B cell (primary cell): Measurements from ENCODE around the gene TUBA1A.

ENCODE experiments used
- EZH2 ChIP-seq: IDR thresholded peaks from 2 replicates; pipeline ENCODE4 v1.6.1; 2012; ENCODE audit warnings: borderline replicate concordance, low read depth, mild to moderate bottlenecking, moderate library complexity, low read length; ENCODE audit not compliant: insufficient read depth, poor library complexity, severe bottlenecking
- TF ChIP-seq, protein P1 (sequence below): fragments of 200-600 bp; IDR thresholded peaks from one replicate; pipeline ENCODE4 v1.8.0; 2022; ENCODE audit warnings: antibody characterized with exemption, mild to moderate bottlenecking

DNA sequence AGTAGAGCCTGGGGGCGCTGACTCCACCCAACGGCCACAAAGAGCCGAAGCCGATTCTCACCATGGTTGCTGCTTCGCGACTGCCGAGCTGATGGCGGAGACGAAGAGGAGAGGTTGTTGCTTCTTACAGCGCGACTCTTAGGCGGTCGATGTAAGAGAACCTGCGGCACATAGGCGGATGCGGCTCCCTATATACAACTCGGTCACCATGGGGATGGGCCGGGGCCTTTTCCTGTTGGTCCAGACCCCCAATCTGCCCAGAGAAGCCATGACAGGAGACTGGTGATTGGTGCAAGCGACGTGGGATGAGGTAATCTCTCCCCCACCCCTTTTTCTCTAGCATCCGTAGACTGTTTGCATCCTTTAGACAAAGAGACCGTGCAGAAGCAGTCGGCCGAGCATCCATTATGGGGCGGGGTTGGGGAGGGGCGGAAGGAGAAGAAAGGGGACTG is at the start of gene TUBA1A:
- TF ChIP-seq, protein P1, sequence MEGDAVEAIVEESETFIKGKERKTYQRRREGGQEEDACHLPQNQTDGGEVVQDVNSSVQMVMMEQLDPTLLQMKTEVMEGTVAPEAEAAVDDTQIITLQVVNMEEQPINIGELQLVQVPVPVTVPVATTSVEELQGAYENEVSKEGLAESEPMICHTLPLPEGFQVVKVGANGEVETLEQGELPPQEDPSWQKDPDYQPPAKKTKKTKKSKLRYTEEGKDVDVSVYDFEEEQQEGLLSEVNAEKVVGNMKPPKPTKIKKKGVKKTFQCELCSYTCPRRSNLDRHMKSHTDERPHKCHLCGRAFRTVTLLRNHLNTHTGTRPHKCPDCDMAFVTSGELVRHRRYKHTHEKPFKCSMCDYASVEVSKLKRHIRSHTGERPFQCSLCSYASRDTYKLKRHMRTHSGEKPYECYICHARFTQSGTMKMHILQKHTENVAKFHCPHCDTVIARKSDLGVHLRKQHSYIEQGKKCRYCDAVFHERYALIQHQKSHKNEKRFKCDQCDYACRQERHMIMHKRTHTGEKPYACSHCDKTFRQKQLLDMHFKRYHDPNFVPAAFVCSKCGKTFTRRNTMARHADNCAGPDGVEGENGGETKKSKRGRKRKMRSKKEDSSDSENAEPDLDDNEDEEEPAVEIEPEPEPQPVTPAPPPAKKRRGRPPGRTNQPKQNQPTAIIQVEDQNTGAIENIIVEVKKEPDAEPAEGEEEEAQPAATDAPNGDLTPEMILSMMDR, result no peak
- TF ChIP-seq EZH2, result no peak
